ENCODE results near the gene CCDC158. TPM values are rescaled to one million over a fixed set of nuclear protein-coding genes. Genes with fewer than 3 reads are reported as not detected.

Gene CCDC158
- total and polyA plus RNA-seq, 2 of the 4 experiments (the other 2 are of a cell fraction): not detected

GRCh38 chr4:76381986-76382385 lies 39.0 kb downstream of the CCDC158 start:
- Histone ChIP-seq H2BK5ac (ENCODE audit: low read depth, low read length, poor library complexity, severe bottlenecking) (no peak overlapping the region), H3K9me3 (ENCODE audit: control insufficient read depth, insufficient read depth, low read length) (peaks cover 6% of the 10 kb centered on the region), H3K23ac (ENCODE audit: low read depth, low read length) (no peak overlapping the region), H3K79me1 (ENCODE audit: low read depth in 1 of 2, low read length in 2 of 2) (no peaks in the 10 kb centered on the region), H2AFZ (replicated peaks; ENCODE audit: low read length, poor library complexity) (no peak overlapping the region), H4K8ac (ENCODE audit: low read depth in 2 of 2, low read length in 2 of 2) (no peak overlapping the region), H2BK15ac (ENCODE audit: low read depth, low read length) (no peak overlapping the region), H3K27ac (ENCODE audit: insufficient read depth, low read length) (no peak overlapping the region), H3K27me3 (ENCODE audit: control insufficient read depth, insufficient read depth, low read length) (peaks cover 8% of the 10 kb centered on the region), H3K36me3 (ENCODE audit: control insufficient read depth, insufficient read depth, low read length) (no peaks in the 10 kb centered on the region), H3K4me2 (ENCODE audit: low read depth, low read length) (no peak overlapping the region), H4K20me1 (ENCODE audit: insufficient read depth, low read length) (no peaks in the 10 kb centered on the region), H3K4ac (ENCODE audit: low read depth, low read length) (no peak overlapping the region), H2BK120ac (ENCODE audit: low read depth, low read length) (no peak overlapping the region), H3K18ac (ENCODE audit: low read depth, low read length) (no peak overlapping the region), H3K9ac (ENCODE audit: low read depth, low read length) (no peak overlapping the region), H3K56ac (ENCODE audit: extremely low read depth, insufficient read depth, low read length) (no peak overlapping the region), H4K91ac (ENCODE audit: insufficient read depth, low read depth, low read length) (no peak overlapping the region), H2AK9ac (replicated peaks; ENCODE audit: low read depth, low read length, poor library complexity) (no peak overlapping the region), H2AK5ac (ENCODE audit: low read depth, low read length) (no peak overlapping the region), H2BK20ac (ENCODE audit: low read depth, low read length) (no peak overlapping the region), H3K9me1 (ENCODE audit: insufficient read depth, low read length) (no peaks in the 10 kb centered on the region), H3K4me3 (ENCODE audit: insufficient read depth, low read depth, low read length) (no peak overlapping the region), H3K14ac (replicated peaks; ENCODE audit: low read depth, low read length) (no peak overlapping the region), H3K4me1 (ENCODE audit: control insufficient read depth, insufficient read depth, low read length) (no peaks in the 10 kb centered on the region), H4K5ac (ENCODE audit: low read depth, low read length) (no peak overlapping the region)
- CTCF ChIA-PET: no interaction called here
- ATAC-seq (ENCODE audit: low read depth) (no peak), DNase-seq (no peak)
- dilution Hi-C loops (cut with HindIII; ENCODE audit: low sequenced_read_pairs, unreplicated experiment): no loop called here
- TF ChIP-seq SMC3 (IDR thresholded peaks at IDR 0.05; ENCODE audit: low read depth, low read length): no peak
- TF ChIP-seq MXI1 (IDR thresholded peaks at IDR 0.05; ENCODE audit: borderline replicate concordance, low read depth, low read length): no peak
- no peak for TF ChIP-seq CTCF (conservative IDR thresholded peaks at IDR 0.05; ENCODE audit: low read depth, low read length)
- TF ChIP-seq NFE2L2 (IDR thresholded peaks at IDR 0.05; ENCODE audit: low read depth, low read length): no peak
- no peak for TF ChIP-seq ELK1 (IDR thresholded peaks at IDR 0.05; ENCODE audit: borderline replicate concordance, low read depth, low read length)
- TF ChIP-seq RAD21 (IDR thresholded peaks at IDR 0.05; ENCODE audit: low read length): no peak
- no peak for TF ChIP-seq BHLHE40 (IDR thresholded peaks at IDR 0.05; ENCODE audit: low read depth, low read length)
- no peak for TF ChIP-seq CEBPB (IDR thresholded peaks at IDR 0.05; ENCODE audit: low read depth, low read length)
- TF ChIP-seq FOS (IDR thresholded peaks at IDR 0.05; ENCODE audit: low read depth, low read length): no peak
- TF ChIP-seq MAZ (IDR thresholded peaks at IDR 0.05; ENCODE audit: borderline replicate concordance, low read depth, low read length): no peak
- no peak for TF ChIP-seq USF2 (IDR thresholded peaks at IDR 0.05; ENCODE audit: low read depth, low read length)
- no peak for TF ChIP-seq RFX5 (IDR thresholded peaks at IDR 0.05; ENCODE audit: low read depth, low read length)
- no peak for TF ChIP-seq MAFK (IDR thresholded peaks at IDR 0.05; ENCODE audit: low read depth, low read length)
- no peak for TF ChIP-seq POLR2A (IDR thresholded peaks at IDR 0.05; ENCODE audit: low read depth, low read length)
- no peak for TF ChIP-seq CHD1 (IDR thresholded peaks at IDR 0.05; ENCODE audit: low read depth, low read length)
- no TSS peak for BruUV-seq (replicated peaks)
- POLR2A ChIA-PET (ENCODE audit: unreplicated experiment): no interaction called here
- intact Hi-C loops (cut with micrococcal nuclease): no loop called here
- in situ Hi-C loops (cut with MboI; ENCODE audit: low sequenced_read_pairs): no loop called here
- no CpG with 5 or more reads among the region's 3 CpGs for WGBS, 2 experiments (ENCODE audit: extremely low coverage in 2 of 2, insufficient read length in 1 of 2)
